AG04449 (cell line): ENCODE data around the gene RPS27.
"Not testable (repeated sequence)": the region's sequence is repeated elsewhere in the genome, so short reads cannot be mapped to it uniquely, and the experiment has no call there.

Experiments used
- CTCF ChIA-PET: fragments of 350-600 bp; formaldehyde crosslinking; extraction: SDS; loops from one replicate; lab custom pipeline; 2021; ENCODE audit warnings: antibody characterized with exemption; lab: Yijun Ruan, JAX
- POLR2A ChIA-PET: fragments of 400-600, 350-600 bp; formaldehyde crosslinking; extraction: SDS; loops from one replicate; lab custom pipeline; 2020; ENCODE audit warnings: antibody characterized with exemption, inconsistent platforms; lab: Yijun Ruan, JAX
- DNase-seq: peaks from one replicate; pipeline ENCODE4 v3.0.0-alpha.2; 2010; ENCODE audit warnings: low read depth, low spot score
- H3K4me3 ChIP-seq: 2 replicates; pipeline ENCODE4 v1.5.1; 2011; ENCODE audit warnings: low read depth, mild to moderate bottlenecking, control low read depth, low read length
- CTCF ChIP-seq: IDR thresholded peaks from one replicate; pipeline ENCODE4 v1.5.1; 2011; ENCODE audit warnings: mild to moderate bottlenecking, moderate library complexity, low read length, control low read depth, inconsistent platforms; ENCODE audit not compliant: insufficient read depth; ENCODE audit errors: missing control alignments

RPS27 gene

DNA sequence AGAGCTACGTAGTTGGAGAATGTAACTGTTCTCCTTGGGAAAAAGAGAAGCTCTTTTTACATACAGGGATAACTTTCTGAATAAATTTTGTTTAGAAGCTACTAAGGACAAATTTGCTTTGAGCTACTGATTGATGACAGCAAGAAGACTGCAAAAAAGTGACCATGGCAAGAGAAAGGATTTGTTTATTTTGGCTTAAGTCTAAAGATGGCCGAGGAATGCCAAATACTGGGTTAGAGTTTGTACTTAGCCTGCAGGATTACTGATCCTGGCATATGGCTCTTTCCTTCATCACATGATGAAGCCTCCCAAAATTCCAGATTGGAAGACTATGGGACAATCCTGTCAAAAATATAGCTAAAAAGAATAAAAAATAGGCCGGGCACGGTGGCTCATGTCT lies 28.7 kb downstream of the RPS27 start:
- no peak overlapping the region for H3K4me3 ChIP-seq
- DNase-seq: no peak
- no peak for TF ChIP-seq CTCF
- ChIA-PET POLR2A (no interaction called here), CTCF (no interaction called here)

DNA sequence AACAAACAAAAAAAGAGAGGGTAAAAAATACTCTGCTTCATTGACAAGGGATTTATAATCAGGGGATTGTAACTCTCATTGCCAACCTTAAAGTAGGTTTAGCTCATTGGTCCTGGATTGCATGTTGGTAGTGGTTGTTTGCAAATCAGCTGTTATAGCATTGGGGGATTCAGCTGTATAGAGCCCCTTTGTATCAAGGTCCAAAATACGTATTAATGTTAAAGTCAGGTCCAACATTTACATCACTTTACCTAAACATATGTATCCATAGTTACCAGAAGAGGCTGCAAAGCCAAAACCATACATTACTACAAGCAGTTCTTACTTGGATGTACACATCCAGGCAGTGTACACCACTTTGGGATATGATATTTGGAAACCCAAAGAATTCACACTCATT lies 29.4 kb downstream of the RPS27 start:
- ChIA-PET CTCF (no interaction called here), POLR2A (no interaction called here)
- TF ChIP-seq CTCF: no peak
- no peak overlapping the region for H3K4me3 ChIP-seq
- no peak for DNase-seq

DNA sequence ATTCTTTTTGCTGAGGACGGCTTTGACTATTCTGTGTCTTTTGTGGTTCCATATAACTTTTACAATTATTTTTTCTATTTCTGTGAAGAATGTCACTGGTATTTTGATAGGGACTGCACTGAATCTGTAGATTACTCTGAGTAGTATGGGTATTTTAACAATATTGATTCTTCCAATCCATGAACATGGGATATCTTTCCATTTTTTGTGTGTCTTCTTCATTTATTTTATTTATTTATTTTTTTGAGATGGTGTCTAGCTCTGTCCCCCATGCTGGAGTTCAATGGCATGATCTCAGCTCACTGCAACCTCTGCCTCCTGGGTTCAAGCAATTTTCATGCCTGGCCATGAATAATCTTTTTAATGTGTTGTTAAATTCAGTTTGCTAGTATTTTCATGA lies 43.1 kb downstream of the RPS27 start:
- DNase-seq, POLR2A ChIA-PET, H3K4me3 ChIP-seq, CTCF ChIA-PET: not testable (repeated sequence)
